GM18505 (cell line): ENCODE measurements around the gene EMSY.
A peak's percentile ranks its signal among the peaks of the same experiment; 100 is the strongest.
"Not testable (repeated sequence)": the region's sequence is repeated elsewhere in the genome, so short reads cannot be mapped to it uniquely, and the experiment has no call there.

Experiments
- ATAC-seq: cut with Tn5 transposase; IDR thresholded peaks from one replicate; pipeline ENCODE4 v1.9.1; 2021; ENCODE audit not compliant: unreplicated experiment
- POLR2A ChIP-seq: IDR thresholded peaks from 4 replicates; pipeline ENCODE4 v1.6.1; 2011; ENCODE audit warnings: borderline replicate concordance; ENCODE audit not compliant: insufficient read depth, insufficient read length; ENCODE audit errors: extremely low read depth

The EMSY gene, protein sequence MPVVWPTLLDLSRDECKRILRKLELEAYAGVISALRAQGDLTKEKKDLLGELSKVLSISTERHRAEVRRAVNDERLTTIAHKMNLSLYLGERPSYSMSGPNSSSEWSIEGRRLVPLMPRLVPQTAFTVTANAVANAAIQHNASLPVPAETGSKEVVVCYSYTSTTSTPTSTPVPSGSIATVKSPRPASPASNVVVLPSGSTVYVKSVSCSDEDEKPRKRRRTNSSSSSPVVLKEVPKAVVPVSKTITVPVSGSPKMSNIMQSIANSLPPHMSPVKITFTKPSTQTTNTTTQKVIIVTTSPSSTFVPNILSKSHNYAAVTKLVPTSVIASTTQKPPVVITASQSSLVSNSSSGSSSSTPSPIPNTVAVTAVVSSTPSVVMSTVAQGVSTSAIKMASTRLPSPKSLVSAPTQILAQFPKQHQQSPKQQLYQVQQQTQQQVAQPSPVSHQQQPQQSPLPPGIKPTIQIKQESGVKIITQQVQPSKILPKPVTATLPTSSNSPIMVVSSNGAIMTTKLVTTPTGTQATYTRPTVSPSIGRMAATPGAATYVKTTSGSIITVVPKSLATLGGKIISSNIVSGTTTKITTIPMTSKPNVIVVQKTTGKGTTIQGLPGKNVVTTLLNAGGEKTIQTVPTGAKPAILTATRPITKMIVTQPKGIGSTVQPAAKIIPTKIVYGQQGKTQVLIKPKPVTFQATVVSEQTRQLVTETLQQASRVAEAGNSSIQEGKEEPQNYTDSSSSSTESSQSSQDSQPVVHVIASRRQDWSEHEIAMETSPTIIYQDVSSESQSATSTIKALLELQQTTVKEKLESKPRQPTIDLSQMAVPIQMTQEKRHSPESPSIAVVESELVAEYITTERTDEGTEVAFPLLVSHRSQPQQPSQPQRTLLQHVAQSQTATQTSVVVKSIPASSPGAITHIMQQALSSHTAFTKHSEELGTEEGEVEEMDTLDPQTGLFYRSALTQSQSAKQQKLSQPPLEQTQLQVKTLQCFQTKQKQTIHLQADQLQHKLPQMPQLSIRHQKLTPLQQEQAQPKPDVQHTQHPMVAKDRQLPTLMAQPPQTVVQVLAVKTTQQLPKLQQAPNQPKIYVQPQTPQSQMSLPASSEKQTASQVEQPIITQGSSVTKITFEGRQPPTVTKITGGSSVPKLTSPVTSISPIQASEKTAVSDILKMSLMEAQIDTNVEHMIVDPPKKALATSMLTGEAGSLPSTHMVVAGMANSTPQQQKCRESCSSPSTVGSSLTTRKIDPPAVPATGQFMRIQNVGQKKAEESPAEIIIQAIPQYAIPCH (N-terminal part only)

DNA sequence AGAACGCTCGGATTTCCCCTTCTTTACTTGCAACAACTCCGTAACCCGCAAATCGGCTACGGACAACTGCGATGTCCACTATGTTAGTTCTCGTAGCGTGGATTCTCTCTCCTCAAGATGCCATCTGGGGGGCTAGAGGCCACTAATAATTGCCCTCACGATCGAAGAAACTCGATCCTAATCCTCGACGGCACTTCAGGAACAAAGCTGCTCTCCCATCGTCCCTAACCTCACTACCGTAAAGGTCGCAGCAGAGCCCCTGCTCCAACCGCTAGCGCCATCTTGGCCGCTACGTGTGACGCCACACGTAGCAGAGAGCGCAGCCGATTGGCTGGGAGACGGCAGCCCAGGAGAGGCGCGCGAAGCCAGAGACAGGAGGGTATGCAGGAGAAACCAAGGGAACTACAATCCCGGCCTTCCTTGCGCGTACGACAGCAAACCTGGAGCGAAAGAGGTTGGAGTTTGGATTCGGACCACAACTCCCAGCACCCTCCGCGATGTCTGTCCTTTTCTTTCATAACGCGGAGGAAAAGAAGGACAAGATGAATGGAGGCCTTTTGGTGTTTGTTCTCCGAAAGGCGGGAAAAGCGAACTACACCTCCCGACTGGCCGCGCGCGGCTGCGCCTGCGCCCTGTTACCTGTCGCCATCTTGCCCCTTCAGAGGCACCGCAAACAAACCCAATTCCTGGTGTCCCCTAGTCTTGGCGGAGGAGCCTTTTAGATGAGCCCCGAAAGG, at the start of gene EMSY:
EMSY (plus strand) TSS at position 635 of the 737 bp plus-strand sequence. CDS start 1,921 bp downstream, outside the sequence.
- peak; percentile 99 for TF ChIP-seq POLR2A
- peak; percentile 88 for ATAC-seq

DNA sequence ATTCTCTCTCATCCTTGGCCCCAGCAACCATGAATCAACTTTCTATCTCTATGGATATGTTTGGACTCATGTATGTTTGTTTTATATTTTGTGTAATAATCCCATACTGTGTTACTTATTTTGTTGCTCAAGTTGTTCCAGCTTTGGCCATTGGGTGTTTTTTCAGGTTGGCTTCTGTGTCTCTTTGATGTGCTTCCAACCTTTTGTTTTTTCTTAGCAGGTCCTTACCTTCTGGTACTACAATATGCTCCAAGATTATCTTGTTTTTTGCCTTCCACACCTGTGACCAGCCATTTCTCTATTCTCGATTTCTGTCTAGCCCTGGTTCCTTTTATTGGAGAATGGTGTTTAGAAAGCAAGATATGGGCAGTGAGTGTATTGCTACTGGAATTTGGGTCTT, 49.5 kb upstream of the EMSY start:
- no peak for ATAC-seq
- no peak for TF ChIP-seq POLR2A

DNA sequence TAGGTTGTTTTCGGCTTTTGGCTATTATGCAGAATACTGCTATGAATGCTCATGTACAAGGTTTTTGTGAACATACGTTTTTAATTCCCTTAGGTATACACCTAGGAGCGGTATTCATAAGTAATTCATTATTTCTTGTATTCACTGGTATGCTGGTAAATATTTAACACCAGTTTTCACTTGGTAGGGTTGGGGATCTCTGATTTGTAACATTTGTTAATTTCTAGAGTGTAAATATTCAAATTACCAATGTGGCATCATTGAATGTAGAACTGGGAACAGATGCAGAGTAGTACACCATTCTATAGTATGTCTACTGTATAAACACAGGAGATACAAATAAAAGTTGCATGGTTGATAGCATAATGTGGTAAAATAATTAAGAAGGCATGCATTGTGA, 47.4 kb upstream of the EMSY start:
- no peak for TF ChIP-seq POLR2A
- ATAC-seq = no peak

DNA sequence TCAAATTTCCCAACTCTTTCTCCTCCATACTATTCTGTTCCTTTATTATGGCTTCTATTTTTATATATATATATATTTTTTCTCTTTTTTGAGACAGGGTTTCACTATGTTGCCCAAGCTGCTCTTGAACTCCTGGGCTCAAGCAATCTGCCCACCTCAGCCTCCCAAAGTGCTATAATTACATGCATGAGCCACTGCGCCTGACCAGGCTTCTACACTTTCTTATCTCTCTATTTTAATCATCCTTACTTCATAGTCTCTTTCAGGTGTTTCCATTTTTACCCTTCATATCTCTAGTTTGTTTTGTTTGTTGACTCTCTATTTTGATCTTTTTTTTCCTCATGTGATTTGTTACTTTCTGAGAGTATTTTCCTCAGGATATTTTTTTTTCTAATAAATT, 43.9 kb upstream of the EMSY start:
- no peak for ATAC-seq
- no peak for TF ChIP-seq POLR2A

DNA sequence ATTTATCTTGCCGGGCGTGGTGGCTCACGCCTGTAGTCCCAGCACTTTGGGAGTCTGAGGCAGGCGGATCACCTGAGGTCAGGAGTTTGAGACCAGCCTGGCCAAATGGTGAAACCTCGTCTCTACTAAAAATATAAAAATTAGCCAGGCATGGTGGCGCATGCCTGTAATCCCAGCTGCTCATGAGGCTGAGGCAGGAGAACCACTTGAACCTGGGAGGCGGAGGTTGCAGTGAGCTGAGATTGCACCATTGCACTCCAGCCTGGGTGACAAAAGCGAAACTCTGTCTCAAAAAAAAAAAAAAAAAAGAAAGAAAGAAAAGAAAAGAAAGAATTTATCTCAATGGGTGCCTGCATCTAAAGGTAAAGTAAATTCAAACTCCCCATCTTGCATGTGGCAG, 43.3 kb upstream of the EMSY start:
- ATAC-seq = not testable (repeated sequence)

DNA sequence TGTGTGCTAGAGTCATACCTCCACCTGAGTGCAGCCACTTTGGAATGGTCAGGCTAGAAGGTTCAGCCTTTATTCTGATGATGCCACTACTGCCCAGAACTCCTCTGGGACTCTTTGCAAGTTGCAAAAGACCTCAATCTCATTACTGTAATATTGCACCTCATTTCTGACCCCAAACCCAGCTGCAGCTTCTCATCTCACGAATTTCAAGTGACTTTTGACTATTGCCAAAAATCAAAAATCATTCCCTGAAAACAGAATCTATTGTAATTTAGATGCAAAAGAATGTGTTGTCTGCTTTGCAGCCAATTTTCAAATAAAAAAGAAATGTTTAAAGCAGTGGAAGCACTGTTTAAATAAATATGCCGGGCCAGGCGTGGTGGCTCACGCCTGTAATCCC, 38.5 kb upstream of the EMSY start:
- ATAC-seq = no peak
- no peak for TF ChIP-seq POLR2A

DNA sequence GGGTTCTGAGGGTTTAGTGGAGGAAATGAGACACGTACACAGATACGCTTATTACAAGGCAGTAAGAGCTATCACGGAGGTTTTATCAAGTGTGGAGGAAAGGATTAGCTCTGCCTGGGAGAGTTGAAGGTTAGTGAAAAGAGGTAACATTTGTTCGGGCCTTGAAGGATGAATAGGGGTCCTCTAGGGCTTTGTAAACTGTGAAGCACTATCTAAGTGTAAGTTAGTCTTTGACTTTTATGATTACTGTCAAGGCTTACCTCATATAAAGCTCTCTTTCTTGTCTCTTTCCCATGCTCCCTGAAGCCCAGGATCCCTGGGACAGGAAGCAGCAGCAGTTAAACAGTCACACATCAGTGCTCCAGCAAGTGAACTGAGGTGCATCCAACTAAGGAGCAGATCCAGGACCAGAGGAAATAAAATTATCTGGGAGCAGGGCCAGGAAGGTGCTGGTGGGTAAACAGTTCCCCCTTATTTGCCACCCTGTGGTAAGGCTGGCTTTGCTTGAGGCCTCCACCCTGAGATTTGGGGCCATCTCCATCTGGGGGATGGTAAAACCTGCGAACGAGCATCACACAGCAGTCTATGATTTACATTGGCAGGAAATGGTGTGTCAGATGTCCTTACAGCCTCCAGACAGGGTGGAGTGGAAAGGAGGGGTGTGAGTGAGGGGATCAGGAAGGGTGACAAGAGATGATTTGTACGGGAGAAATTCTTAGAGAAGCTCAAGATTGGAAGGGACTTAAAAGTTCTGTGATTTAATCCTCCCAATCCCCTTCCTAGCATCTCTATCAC, 36.5 kb upstream of the EMSY start:
- ATAC-seq = no peak
- no peak for TF ChIP-seq POLR2A

DNA sequence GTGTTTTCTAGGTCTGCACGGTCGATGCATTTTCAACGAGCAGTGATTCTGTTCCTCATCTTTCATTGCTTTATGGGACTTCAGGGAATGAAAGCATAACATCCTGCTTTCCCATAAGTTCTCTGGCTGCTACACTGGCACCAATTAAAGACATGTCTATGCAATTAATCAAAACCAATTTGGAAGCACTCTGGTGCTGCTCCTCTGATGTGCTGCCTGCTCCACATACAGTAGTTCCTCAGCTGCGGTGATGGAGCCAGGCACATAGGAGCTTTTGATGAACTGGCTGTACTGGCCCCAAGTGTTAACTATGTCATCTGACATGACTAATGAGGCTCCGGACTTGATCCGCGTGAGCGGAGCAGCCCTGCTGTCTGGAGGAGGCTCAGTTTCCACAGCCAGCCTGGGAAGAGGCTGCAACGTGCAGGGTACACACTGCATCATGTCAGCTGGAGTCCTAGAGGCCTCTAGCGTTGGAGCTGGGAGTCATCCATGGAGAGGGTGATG, 33.9 kb upstream of the EMSY start:
- no peak for TF ChIP-seq POLR2A
- ATAC-seq = no peak

DNA sequence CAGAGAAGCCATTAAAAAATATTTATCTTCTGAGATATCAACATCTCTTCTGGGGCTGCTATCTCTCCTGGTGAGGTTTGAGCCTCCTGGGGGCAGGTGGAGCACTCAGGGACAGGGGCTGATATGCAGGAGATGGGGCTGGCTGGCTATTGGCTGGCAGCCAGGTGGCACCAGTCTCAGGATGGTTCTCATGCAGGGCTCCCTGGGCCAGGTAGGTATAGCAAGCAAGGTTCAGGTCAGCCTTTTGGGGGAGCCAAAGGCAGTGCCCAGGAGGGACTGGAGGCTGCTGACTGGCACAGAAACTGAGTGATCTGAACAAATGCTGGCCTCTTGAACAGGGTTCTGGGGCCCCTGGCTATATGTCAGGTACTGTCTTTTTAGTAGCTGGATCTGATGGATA, 29.7 kb upstream of the EMSY start:
- ATAC-seq = no peak
- TF ChIP-seq POLR2A = no peak

DNA sequence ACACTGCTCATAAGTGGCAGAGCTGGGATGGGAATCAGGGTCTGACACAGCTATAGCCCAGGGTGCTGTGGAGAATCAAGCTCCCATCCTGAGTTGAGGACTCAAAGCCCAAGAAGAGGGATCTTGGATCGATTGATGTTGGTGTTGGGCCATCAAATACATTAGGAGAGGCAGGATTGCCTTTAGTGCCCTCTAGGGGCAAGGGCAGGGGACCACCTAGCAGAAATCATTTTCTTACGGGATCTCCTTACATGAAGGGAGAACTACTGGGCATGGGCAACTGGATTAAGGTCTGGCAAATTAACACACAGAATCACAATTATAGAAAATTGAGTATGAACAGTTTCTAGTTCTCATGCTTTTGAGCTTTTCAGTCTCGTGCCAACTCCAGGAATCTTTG, 24.9 kb upstream of the EMSY start:
- no peak for TF ChIP-seq POLR2A

DNA sequence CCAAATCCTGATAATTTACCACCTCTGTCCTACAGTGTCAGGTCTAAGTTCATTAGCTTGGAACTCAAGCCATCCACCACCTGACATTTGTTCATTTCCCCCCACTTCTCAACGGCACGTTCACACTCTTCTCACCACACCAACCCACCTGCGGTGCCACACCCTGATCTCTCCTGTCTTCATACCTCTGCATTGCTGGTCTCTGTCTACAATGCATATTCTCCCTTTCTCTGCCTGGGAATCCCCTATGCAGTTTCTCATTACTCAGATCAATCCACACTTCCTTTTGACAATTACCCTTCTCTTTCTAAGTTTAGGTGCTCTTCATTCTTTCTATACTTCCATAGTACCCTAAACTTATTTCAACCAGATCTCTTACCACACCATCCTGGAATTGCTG, 20.4 kb upstream of the EMSY start:
- no peak for TF ChIP-seq POLR2A
- ATAC-seq = no peak

More for the DNA sequence above, 24.9 kb upstream of the EMSY start:
- ATAC-seq = no peak

DNA sequence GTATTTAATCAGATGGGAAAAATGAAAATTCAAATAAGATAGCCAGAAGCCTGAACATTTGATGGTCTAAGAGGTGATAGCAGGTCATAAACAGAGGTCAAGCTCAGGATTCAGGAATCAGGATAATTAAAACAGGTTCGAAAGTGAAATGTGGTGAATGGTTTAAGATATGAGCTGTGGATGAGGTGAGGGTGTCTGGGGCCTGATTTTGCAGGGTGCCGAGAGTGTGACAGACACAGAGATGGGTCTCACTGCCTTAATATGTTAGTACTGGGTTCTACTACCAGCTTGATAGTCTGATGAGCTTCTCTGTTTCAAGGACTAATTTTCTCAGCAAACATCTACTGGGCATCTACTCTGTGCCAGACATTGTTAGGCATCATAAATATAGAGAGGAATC, 19.9 kb upstream of the EMSY start:
- no peak for TF ChIP-seq POLR2A
- ATAC-seq = no peak
